OCI-LY3 (cell line): ENCODE results near the gene CES4A.

Experiments used
- CTCF ChIP-seq: fragments of 200-600, 300-600 bp; sonication (generic); IDR thresholded peaks from 2 replicates; pipeline ENCODE4 v1.5.1; 2014; ENCODE audit warnings: antibody characterized with exemption, low read length, low read depth
- EZH2phosphoT487 ChIP-seq: fragments of 200-600 bp; shearing (Covaris generic); IDR thresholded peaks from 2 replicates; pipeline ENCODE4 v1.6.1; 2018; ENCODE audit warnings: antibody characterized with exemption, mixed run types, low read depth

GRCh38 chr16:66983033-66983432 is 5.4 kb upstream of the CES4A start:
- no peak for TF ChIP-seq CTCF
- no peak for TF ChIP-seq EZH2phosphoT487
